Fibroblast of the aortic adventitia (primary cell): Measurements from ENCODE around the gene CTSC. TPM values are rescaled to one million over a fixed set of nuclear protein-coding genes. Genes with fewer than 3 reads are reported as not detected.

Source experiments
- DNase-seq: peaks from one replicate; pipeline ENCODE4 v3.0.0-alpha.2; 2010; ENCODE audit warnings: low read depth
- H3K4me3 ChIP-seq: 2 replicates; pipeline ENCODE4 v1.5.1; 2011; ENCODE audit warnings: low read depth, mild to moderate bottlenecking, control low read depth, low read length, moderate library complexity
- total RNA-seq: library from RNA; depleted of rRNA; stranded (reverse); fragments of >200 nt; gene quantifications from 2 replicates; pipeline ENCODE4 v1.2.3, GENCODE V29; 2012; ENCODE audit warnings: low replicate concordance
- TF ChIP-seq, protein P1 (sequence below): IDR thresholded peaks from 2 replicates; pipeline ENCODE4 v1.5.1; 2011; ENCODE audit warnings: mild to moderate bottlenecking, low read length, control low read depth, inconsistent platforms; ENCODE audit not compliant: insufficient read depth

The CTSC gene
- total RNA-seq, 1 donor, result 69.1 TPM

- DNase-seq, result peak; percentile 33
- TF ChIP-seq, protein P1, sequence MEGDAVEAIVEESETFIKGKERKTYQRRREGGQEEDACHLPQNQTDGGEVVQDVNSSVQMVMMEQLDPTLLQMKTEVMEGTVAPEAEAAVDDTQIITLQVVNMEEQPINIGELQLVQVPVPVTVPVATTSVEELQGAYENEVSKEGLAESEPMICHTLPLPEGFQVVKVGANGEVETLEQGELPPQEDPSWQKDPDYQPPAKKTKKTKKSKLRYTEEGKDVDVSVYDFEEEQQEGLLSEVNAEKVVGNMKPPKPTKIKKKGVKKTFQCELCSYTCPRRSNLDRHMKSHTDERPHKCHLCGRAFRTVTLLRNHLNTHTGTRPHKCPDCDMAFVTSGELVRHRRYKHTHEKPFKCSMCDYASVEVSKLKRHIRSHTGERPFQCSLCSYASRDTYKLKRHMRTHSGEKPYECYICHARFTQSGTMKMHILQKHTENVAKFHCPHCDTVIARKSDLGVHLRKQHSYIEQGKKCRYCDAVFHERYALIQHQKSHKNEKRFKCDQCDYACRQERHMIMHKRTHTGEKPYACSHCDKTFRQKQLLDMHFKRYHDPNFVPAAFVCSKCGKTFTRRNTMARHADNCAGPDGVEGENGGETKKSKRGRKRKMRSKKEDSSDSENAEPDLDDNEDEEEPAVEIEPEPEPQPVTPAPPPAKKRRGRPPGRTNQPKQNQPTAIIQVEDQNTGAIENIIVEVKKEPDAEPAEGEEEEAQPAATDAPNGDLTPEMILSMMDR, result no peak
- H3K4me3 ChIP-seq, result no peak overlapping the region
Observed at GRCh38 chr11:88310246-88310645, 27.3 kb downstream of the CTSC start.

GRCh38 chr11:88308576-88308975 lies 29.0 kb downstream of the CTSC start:
- DNase-seq, result no peak
- TF ChIP-seq, protein P1, result no peak
- H3K4me3 ChIP-seq, result no peak overlapping the region

- no peak overlapping the region for H3K4me3 ChIP-seq
- TF ChIP-seq, protein P1, result no peak
- no peak for DNase-seq
Observed at GRCh38 chr11:88307749-88308425, 29.6 kb downstream of the CTSC start.

DNA sequence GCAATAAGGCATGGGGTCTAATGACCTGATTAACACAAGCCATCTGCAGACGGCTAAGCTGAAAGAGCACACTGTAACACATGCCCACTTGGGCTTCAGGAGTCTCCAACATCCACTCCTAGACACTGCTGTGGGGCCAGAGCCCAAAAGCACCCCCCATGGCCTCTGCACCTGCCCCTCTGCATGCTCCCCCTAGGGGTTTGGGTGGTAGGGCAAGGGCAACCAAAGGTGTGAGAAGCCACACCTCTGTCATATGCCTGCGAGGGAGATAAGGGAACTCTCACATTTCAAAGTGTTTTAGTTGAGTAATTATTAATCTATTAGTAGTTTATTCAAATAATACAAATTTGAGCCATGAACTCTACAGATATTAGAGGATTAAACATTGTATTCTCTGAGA lies 30.8 kb downstream of the CTSC start:
- DNase-seq, result no peak

GRCh38 chr11:88305430-88305829 lies 32.1 kb downstream of the CTSC start:
- TF ChIP-seq, protein P1, result no peak
- no peak for DNase-seq
- no peak overlapping the region for H3K4me3 ChIP-seq

More for the DNA sequence above, 30.8 kb downstream of the CTSC start:
- H3K4me3 ChIP-seq, result no peak overlapping the region
- TF ChIP-seq, protein P1, result no peak

DNA sequence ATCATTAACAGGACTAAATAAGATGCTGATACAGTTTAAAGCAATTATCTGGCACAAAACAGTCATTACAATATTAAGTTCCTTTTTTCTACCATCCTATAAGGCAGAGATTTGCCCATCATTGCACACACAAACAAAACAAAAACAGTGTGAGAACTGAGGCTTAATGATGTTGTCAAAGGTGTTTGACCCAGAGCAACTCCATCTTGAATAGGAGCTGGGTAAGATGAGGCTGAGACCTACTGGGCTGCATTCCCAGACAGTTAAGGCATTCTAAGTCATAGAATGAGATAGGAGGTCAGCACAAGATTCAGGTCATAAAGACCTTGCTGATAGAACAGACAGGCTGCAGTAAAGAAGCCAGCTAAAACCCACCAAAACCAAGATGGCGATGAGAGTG lies 33.2 kb downstream of the CTSC start:
- no peak overlapping the region for H3K4me3 ChIP-seq
- TF ChIP-seq, protein P1, result no peak
- no peak for DNase-seq

DNA sequence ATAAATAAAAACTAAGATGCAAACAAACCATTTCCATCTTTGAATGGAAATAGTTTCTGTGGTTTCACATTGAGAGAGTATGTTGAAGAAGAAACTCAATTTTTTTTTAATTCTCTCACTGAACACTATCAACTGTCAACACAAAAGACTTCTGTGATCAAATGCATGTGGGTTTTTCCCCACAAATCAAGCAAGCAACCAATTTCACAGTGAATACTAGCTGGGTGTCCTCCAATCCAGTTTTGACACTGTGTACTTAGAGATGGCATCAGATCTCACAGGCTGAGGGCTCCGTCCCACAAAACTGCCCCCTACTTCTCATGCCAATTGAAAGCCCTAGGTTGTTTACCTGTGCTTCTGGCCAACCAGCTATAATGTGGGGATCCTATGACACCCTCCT lies 34.5 kb downstream of the CTSC start:
- no peak overlapping the region for H3K4me3 ChIP-seq
- DNase-seq, result no peak
- TF ChIP-seq, protein P1, result no peak
